ENCODE results near the gene NTNG1. TPM values are rescaled to one million over a fixed set of nuclear protein-coding genes. Genes with fewer than 3 reads are reported as not detected.

NTNG1 gene
- total RNA-seq, 1 donor from 2014 or later: not detected

DNA sequence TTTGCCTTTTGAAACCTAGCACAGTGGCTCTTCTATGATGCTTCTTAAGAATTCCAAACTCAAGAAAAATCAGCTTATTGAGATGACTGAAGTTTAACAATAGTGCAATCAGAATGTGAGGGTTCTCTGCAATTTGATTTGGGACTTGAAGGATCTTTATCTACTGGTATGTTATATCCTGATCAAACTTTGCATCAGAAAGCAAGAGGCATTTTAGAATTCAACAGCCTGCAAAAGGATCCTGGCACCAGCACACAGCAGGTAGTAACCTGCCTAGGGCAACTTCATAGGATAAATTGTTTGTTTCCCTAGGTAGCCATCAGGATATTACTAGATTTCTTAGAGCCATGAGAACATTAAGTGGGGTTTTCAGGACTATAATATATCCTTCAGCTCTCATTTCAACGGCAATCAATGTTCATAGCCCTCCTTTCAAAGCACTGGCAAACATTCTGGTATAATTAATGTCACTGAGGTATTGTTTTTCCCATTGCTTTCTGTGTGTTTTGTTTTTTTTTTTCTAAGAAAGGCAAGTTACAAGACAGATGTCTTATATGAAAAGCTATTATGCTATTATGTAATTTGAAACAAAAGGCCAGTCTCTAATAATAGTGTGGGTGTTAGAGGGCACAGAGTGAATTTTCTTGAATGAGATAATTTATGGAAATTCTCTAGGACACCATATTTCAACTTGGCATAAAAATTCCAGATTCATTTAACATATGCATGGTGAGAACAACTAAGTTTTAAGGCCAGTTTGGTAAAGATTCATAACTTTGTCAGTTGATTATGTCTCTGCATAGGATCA is 34.5 kb downstream of the NTNG1 start:
- Mint-ChIP-seq H3K4me3 (ENCODE audit: unreplicated experiment) (no peak overlapping the region), H3K9me3 (ENCODE audit: low read depth) (no peaks in the 10 kb centered on the region), H3K36me3 (ENCODE audit: low read depth) (no peaks in the 10 kb centered on the region), H3K4me1 (ENCODE audit: low read depth) (no peaks in the 10 kb centered on the region), H3K27ac (ENCODE audit: unreplicated experiment) (no peak overlapping the region), H3K27me3 (ENCODE audit: low read depth) (peaks cover 2% of the 10 kb centered on the region)
- no peak for DNase-seq (ENCODE audit: low spot score)
- TF ChIP-seq, protein P1, sequence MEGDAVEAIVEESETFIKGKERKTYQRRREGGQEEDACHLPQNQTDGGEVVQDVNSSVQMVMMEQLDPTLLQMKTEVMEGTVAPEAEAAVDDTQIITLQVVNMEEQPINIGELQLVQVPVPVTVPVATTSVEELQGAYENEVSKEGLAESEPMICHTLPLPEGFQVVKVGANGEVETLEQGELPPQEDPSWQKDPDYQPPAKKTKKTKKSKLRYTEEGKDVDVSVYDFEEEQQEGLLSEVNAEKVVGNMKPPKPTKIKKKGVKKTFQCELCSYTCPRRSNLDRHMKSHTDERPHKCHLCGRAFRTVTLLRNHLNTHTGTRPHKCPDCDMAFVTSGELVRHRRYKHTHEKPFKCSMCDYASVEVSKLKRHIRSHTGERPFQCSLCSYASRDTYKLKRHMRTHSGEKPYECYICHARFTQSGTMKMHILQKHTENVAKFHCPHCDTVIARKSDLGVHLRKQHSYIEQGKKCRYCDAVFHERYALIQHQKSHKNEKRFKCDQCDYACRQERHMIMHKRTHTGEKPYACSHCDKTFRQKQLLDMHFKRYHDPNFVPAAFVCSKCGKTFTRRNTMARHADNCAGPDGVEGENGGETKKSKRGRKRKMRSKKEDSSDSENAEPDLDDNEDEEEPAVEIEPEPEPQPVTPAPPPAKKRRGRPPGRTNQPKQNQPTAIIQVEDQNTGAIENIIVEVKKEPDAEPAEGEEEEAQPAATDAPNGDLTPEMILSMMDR (IDR thresholded peaks at IDR 0.05): no peak

DNA sequence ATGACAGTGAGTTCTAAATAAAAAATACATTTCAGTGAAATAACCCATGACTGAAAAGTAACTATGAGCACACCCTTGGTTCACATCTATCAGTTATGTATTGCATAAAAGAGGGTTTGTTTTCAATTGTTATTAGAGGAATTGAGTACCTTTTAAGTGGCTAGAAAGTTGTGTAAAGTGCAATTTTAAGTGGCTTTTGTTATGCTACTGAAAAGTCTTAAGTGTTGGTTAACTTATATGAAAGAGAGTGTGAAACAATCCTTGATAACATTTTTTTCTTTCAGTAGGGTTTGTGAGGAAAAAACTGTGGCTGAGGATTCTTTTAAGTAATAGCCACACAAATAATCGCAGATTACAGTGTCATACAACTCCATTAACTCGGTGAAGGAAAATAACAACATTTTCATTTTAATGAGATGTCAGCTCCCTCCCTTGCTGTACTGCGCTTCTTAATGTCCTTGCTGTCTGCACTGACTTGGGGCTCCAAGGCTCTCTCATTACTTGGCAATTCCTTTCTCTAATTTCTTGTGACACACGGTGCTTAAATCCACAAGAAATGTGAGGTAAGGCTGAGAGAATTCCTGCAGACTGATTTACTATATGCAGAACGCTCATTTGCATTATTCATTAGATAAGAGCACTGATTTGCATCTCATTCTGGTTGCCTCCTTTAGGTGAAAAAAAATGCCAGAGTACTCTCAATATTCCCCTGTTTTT is 40.6 kb downstream of the NTNG1 start:
- H3K4me1 Mint-ChIP-seq (ENCODE audit: low read depth): no peaks in the 10 kb centered on the region
- H3K27me3 Mint-ChIP-seq (ENCODE audit: low read depth): peaks cover 2% of the 10 kb centered on the region
- DNase-seq (ENCODE audit: low spot score): no peak
- no peak overlapping the region for H3K4me3 Mint-ChIP-seq (ENCODE audit: unreplicated experiment)
- TF ChIP-seq, protein P1 (IDR thresholded peaks at IDR 0.05): no peak
- H3K9me3 Mint-ChIP-seq (ENCODE audit: low read depth): no peaks in the 10 kb centered on the region
- H3K27ac Mint-ChIP-seq (ENCODE audit: unreplicated experiment): no peak overlapping the region
- H3K36me3 Mint-ChIP-seq (ENCODE audit: low read depth): no peaks in the 10 kb centered on the region

DNA sequence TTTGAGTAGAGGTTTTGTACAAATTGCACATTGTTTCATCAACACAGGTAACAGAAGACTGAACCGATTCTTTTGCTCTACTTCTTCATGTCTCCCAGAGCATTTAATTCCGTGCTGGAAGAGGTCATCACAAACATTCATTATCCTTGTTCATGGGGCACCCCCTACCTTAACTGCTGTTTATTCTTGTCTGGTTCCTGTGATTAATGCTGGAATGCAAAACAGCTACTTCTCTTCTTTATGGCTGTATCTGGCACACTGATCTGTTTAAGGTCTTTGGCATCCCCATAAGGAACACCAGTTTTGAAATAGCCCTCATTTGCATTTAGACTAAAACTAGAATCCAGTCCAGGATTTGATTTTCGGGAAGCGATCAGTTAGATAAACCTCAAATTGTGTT is 42.2 kb downstream of the NTNG1 start:
- Mint-ChIP-seq H3K9me3 (ENCODE audit: low read depth) (no peaks in the 10 kb centered on the region), H3K27ac (ENCODE audit: unreplicated experiment) (no peak overlapping the region), H3K4me3 (ENCODE audit: unreplicated experiment) (no peak overlapping the region), H3K36me3 (ENCODE audit: low read depth) (peaks cover 1% of the 10 kb centered on the region), H3K4me1 (ENCODE audit: low read depth) (no peaks in the 10 kb centered on the region), H3K27me3 (ENCODE audit: low read depth) (peaks cover 2% of the 10 kb centered on the region)
- TF ChIP-seq, protein P1 (IDR thresholded peaks at IDR 0.05): no peak
- DNase-seq (ENCODE audit: low spot score): no peak

DNA sequence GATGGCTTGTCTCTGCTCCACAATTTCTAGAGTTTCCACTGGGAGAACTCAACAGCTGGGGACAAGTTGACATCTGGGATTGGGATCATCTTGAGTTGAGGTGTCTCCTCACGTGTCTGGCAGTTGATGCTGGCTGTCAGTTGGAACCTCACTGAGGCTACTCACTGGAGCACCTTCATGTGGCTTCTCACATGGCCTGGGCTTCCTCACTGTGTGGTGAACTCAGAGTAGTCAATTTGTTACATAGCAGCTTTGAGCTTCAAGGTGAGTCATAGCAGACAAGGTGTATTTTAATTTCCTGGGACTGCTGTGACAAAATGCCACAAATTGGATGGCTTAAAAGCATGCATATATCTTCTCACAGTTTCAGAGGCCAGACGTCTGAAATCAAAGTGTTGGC is 44.0 kb downstream of the NTNG1 start:
- Mint-ChIP-seq H3K36me3 (ENCODE audit: low read depth) (peaks cover 1% of the 10 kb centered on the region), H3K9me3 (ENCODE audit: low read depth) (peaks cover under 1% of the 10 kb centered on the region), H3K4me3 (ENCODE audit: unreplicated experiment) (no peak overlapping the region), H3K4me1 (ENCODE audit: low read depth) (no peaks in the 10 kb centered on the region), H3K27ac (ENCODE audit: unreplicated experiment) (no peak overlapping the region), H3K27me3 (ENCODE audit: low read depth) (peaks cover 2% of the 10 kb centered on the region)
- TF ChIP-seq, protein P1 (IDR thresholded peaks at IDR 0.05): no peak
- DNase-seq (ENCODE audit: low spot score): no peak

DNA sequence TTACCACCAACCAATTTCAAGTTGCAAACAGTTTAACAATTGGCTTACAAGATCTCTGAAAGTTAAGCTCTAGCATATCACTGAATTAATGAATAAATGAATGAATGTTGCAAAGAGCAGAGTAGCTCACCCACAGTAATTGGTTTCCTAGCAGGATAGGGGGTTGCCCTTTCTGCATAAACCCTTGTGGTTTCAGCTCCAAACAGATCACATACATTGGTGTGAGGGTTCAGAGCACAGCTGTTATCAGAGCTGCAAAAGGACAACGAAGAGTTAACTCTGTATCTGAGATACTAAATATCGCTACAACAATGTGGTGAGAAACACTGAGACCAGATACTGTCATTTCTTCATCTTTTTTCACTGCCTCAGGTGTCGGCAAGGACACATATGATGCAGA is 46.6 kb downstream of the NTNG1 start:
- TF ChIP-seq, protein P1 (IDR thresholded peaks at IDR 0.05): no peak
- peaks cover 1% of the 10 kb centered on the region for H3K36me3 Mint-ChIP-seq (ENCODE audit: low read depth)
- H3K4me3 Mint-ChIP-seq (ENCODE audit: unreplicated experiment): no peak overlapping the region
- H3K27ac Mint-ChIP-seq (ENCODE audit: unreplicated experiment): peak overlapping the region; percentile 68
- no peaks in the 10 kb centered on the region for H3K4me1 Mint-ChIP-seq (ENCODE audit: low read depth)
- peaks cover 2% of the 10 kb centered on the region for H3K9me3 Mint-ChIP-seq (ENCODE audit: low read depth)
- DNase-seq (ENCODE audit: low spot score): no peak
- peaks cover 2% of the 10 kb centered on the region for H3K27me3 Mint-ChIP-seq (ENCODE audit: low read depth)
